Gastrocnemius medialis (tissue), 4 donors: Measurements from ENCODE around the gene SMAD4.

Experiments used
- POLR2A ChIP-seq, 2 donors: fragments of 450-650 bp; IDR thresholded peaks; one replicate each; pipeline ENCODE4 v1.6.1; 2017; ENCODE audit warnings: antibody characterized with exemption in 2 of 2, mild to moderate bottlenecking in 2 of 2, moderate library complexity in 2 of 2
- TF ChIP-seq, protein P1 (sequence below), 5 experiments: fragments of 450-650 bp in 3 of 5; fragments of 200-600 bp in 2 of 5; sonication (generic) in 2 of 5; IDR thresholded peaks in 4 of 5; conservative IDR thresholded peaks in 1 of 5; 1 replicate in 4 of 5; 2 replicates in 1 of 5; pipeline ENCODE4 v1.5.1; 2016 to 2019; ENCODE audit warnings: antibody characterized with exemption in 5 of 5, mild to moderate bottlenecking in 3 of 5, moderate library complexity in 3 of 5

DNA sequence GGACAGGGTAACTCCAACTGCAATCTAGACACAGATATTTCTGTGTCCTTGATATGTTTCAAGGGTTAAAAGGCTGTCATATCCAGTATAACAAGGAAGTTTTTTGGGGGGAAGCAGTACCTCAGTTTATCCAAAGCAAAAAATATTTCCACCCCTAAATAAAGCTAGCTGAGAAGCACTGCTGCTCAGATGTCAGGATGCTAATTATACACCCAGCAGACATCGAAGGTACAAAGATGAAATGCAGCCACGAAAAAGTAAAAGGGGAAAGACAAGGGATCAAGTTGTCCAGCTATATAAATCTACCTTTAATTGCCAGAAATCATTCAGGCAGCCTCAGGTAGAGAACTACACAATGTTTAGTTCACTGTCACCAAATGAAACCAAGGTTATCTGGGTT lies 36.0 kb upstream of the SMAD4 start:
- TF ChIP-seq, protein P1, sequence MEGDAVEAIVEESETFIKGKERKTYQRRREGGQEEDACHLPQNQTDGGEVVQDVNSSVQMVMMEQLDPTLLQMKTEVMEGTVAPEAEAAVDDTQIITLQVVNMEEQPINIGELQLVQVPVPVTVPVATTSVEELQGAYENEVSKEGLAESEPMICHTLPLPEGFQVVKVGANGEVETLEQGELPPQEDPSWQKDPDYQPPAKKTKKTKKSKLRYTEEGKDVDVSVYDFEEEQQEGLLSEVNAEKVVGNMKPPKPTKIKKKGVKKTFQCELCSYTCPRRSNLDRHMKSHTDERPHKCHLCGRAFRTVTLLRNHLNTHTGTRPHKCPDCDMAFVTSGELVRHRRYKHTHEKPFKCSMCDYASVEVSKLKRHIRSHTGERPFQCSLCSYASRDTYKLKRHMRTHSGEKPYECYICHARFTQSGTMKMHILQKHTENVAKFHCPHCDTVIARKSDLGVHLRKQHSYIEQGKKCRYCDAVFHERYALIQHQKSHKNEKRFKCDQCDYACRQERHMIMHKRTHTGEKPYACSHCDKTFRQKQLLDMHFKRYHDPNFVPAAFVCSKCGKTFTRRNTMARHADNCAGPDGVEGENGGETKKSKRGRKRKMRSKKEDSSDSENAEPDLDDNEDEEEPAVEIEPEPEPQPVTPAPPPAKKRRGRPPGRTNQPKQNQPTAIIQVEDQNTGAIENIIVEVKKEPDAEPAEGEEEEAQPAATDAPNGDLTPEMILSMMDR (IDR thresholded peaks at IDR 0.05 in 4 of 5, conservative IDR thresholded peaks at IDR 0.05 in 1 of 5) = no peak
- no peak for TF ChIP-seq POLR2A (IDR thresholded peaks at IDR 0.05)
